ENCODE results near the gene PLD3.

PLD3 gene

GRCh38 chr19:40348125-40348913, at the start of gene PLD3, which contains the start of gene C19orf47:
TSS of gene PLD3 (plus strand) at chr19:40348695. CDS start at chr19:40366484, 17,789 bp downstream.
TSS of gene C19orf47 (minus strand) at chr19:40348397. CDS start at chr19:40341857, 6,540 bp downstream.
- H3K9me3 ChIP-seq (ENCODE audit: control insufficient read depth, low read length) = no peaks in the 10 kb centered on the region
- no peaks in the 10 kb centered on the region for H3K27me3 ChIP-seq (ENCODE audit: control insufficient read depth, insufficient read depth, low read length)
- peaks cover 4% of the 10 kb centered on the region for H3K36me3 ChIP-seq (ENCODE audit: control insufficient read depth, insufficient read depth, low read length)
- peak within 1 kb of the TSS; percentile 80 for H3K4me3 ChIP-seq (ENCODE audit: low read length)
- H3K9ac ChIP-seq (ENCODE audit: low read length) = peak within 1 kb of the TSS; percentile 84
- H3K4me1 ChIP-seq (ENCODE audit: control insufficient read depth, insufficient read depth, low read length) = peaks cover 5% of the 10 kb centered on the region

GRCh38 chr19:40300668-40301067, 47.8 kb upstream of the PLD3 start:
- H3K9ac ChIP-seq (ENCODE audit: low read length) = no peak overlapping the region
- no peaks in the 10 kb centered on the region for H3K36me3 ChIP-seq (ENCODE audit: control insufficient read depth, insufficient read depth, low read length)
- no peak overlapping the region for H3K4me3 ChIP-seq (ENCODE audit: low read length)
- H3K4me1 ChIP-seq (ENCODE audit: control insufficient read depth, insufficient read depth, low read length) = no peaks in the 10 kb centered on the region
- no peaks in the 10 kb centered on the region for H3K27me3 ChIP-seq (ENCODE audit: control insufficient read depth, insufficient read depth, low read length)
- no peaks in the 10 kb centered on the region for H3K9me3 ChIP-seq (ENCODE audit: control insufficient read depth, low read length)

- no peak overlapping the region for H3K9ac ChIP-seq (ENCODE audit: low read length)
- H3K27me3 ChIP-seq (ENCODE audit: control insufficient read depth, insufficient read depth, low read length) = no peaks in the 10 kb centered on the region
- H3K36me3 ChIP-seq (ENCODE audit: control insufficient read depth, insufficient read depth, low read length) = no peaks in the 10 kb centered on the region
- no peaks in the 10 kb centered on the region for H3K4me1 ChIP-seq (ENCODE audit: control insufficient read depth, insufficient read depth, low read length)
- no peak overlapping the region for H3K4me3 ChIP-seq (ENCODE audit: low read length)
- no peaks in the 10 kb centered on the region for H3K9me3 ChIP-seq (ENCODE audit: control insufficient read depth, low read length)
Observed at GRCh38 chr19:40302224-40303011, 46.1 kb upstream of the PLD3 start.

- Histone ChIP-seq H3K9ac (ENCODE audit: low read length) (no peak overlapping the region), H3K9me3 (ENCODE audit: control insufficient read depth, low read length) (no peaks in the 10 kb centered on the region), H3K36me3 (ENCODE audit: control insufficient read depth, insufficient read depth, low read length) (no peaks in the 10 kb centered on the region), H3K4me1 (ENCODE audit: control insufficient read depth, insufficient read depth, low read length) (no peaks in the 10 kb centered on the region), H3K27me3 (ENCODE audit: control insufficient read depth, insufficient read depth, low read length) (no peaks in the 10 kb centered on the region), H3K4me3 (ENCODE audit: low read length) (no peak overlapping the region)
Observed at GRCh38 chr19:40303765-40304164, 44.7 kb upstream of the PLD3 start.

GRCh38 chr19:40304306-40304705, 44.2 kb upstream of the PLD3 start:
- no peaks in the 10 kb centered on the region for H3K27me3 ChIP-seq (ENCODE audit: control insufficient read depth, insufficient read depth, low read length)
- H3K4me3 ChIP-seq (ENCODE audit: low read length) = no peak overlapping the region
- no peak overlapping the region for H3K9ac ChIP-seq (ENCODE audit: low read length)
- H3K9me3 ChIP-seq (ENCODE audit: control insufficient read depth, low read length) = no peaks in the 10 kb centered on the region
- no peaks in the 10 kb centered on the region for H3K36me3 ChIP-seq (ENCODE audit: control insufficient read depth, insufficient read depth, low read length)
- H3K4me1 ChIP-seq (ENCODE audit: control insufficient read depth, insufficient read depth, low read length) = no peaks in the 10 kb centered on the region

- Histone ChIP-seq H3K9ac (ENCODE audit: low read length) (no peak overlapping the region), H3K4me3 (ENCODE audit: low read length) (no peak overlapping the region), H3K27me3 (ENCODE audit: control insufficient read depth, insufficient read depth, low read length) (no peaks in the 10 kb centered on the region), H3K9me3 (ENCODE audit: control insufficient read depth, low read length) (no peaks in the 10 kb centered on the region), H3K36me3 (ENCODE audit: control insufficient read depth, insufficient read depth, low read length) (no peaks in the 10 kb centered on the region), H3K4me1 (ENCODE audit: control insufficient read depth, insufficient read depth, low read length) (no peaks in the 10 kb centered on the region)
Observed at GRCh38 chr19:40305403-40305802, 43.1 kb upstream of the PLD3 start.

GRCh38 chr19:40309666-40310065, 38.8 kb upstream of the PLD3 start:
- no peaks in the 10 kb centered on the region for H3K9me3 ChIP-seq (ENCODE audit: control insufficient read depth, low read length)
- no peak overlapping the region for H3K4me3 ChIP-seq (ENCODE audit: low read length)
- H3K4me1 ChIP-seq (ENCODE audit: control insufficient read depth, insufficient read depth, low read length) = no peaks in the 10 kb centered on the region
- no peak overlapping the region for H3K9ac ChIP-seq (ENCODE audit: low read length)
- H3K36me3 ChIP-seq (ENCODE audit: control insufficient read depth, insufficient read depth, low read length) = no peaks in the 10 kb centered on the region
- H3K27me3 ChIP-seq (ENCODE audit: control insufficient read depth, insufficient read depth, low read length) = no peaks in the 10 kb centered on the region

- no peaks in the 10 kb centered on the region for H3K36me3 ChIP-seq (ENCODE audit: control insufficient read depth, insufficient read depth, low read length)
Observed at GRCh38 chr19:40312533-40312932, 36.0 kb upstream of the PLD3 start.

GRCh38 chr19:40313229-40313983, 35.1 kb upstream of the PLD3 start:
- no peak overlapping the region for H3K9ac ChIP-seq (ENCODE audit: low read length)
- no peaks in the 10 kb centered on the region for H3K4me1 ChIP-seq (ENCODE audit: control insufficient read depth, insufficient read depth, low read length)
- H3K36me3 ChIP-seq (ENCODE audit: control insufficient read depth, insufficient read depth, low read length) = no peaks in the 10 kb centered on the region
- no peaks in the 10 kb centered on the region for H3K9me3 ChIP-seq (ENCODE audit: control insufficient read depth, low read length)
- H3K27me3 ChIP-seq (ENCODE audit: control insufficient read depth, insufficient read depth, low read length) = no peaks in the 10 kb centered on the region
- H3K4me3 ChIP-seq (ENCODE audit: low read length) = no peak overlapping the region

More at GRCh38 chr19:40312533-40312932, 36.0 kb upstream of the PLD3 start:
- Histone ChIP-seq H3K4me1 (ENCODE audit: control insufficient read depth, insufficient read depth, low read length) (no peaks in the 10 kb centered on the region), H3K9me3 (ENCODE audit: control insufficient read depth, low read length) (no peaks in the 10 kb centered on the region), H3K4me3 (ENCODE audit: low read length) (no peak overlapping the region), H3K27me3 (ENCODE audit: control insufficient read depth, insufficient read depth, low read length) (no peaks in the 10 kb centered on the region), H3K9ac (ENCODE audit: low read length) (no peak overlapping the region)

- Histone ChIP-seq H3K9ac (ENCODE audit: low read length) (no peak overlapping the region), H3K9me3 (ENCODE audit: control insufficient read depth, low read length) (no peaks in the 10 kb centered on the region), H3K27me3 (ENCODE audit: control insufficient read depth, insufficient read depth, low read length) (no peaks in the 10 kb centered on the region), H3K4me3 (ENCODE audit: low read length) (no peak overlapping the region), H3K4me1 (ENCODE audit: control insufficient read depth, insufficient read depth, low read length) (no peaks in the 10 kb centered on the region), H3K36me3 (ENCODE audit: control insufficient read depth, insufficient read depth, low read length) (no peaks in the 10 kb centered on the region)
Observed at GRCh38 chr19:40314656-40315055, 33.8 kb upstream of the PLD3 start.

- Histone ChIP-seq H3K4me1 (ENCODE audit: control insufficient read depth, insufficient read depth, low read length) (no peaks in the 10 kb centered on the region), H3K9ac (ENCODE audit: low read length) (no peak overlapping the region), H3K27me3 (ENCODE audit: control insufficient read depth, insufficient read depth, low read length) (no peaks in the 10 kb centered on the region)
Observed at GRCh38 chr19:40315812-40316470, 32.6 kb upstream of the PLD3 start.

More at GRCh38 chr19:40315812-40316470, 32.6 kb upstream of the PLD3 start:
- H3K9me3 ChIP-seq (ENCODE audit: control insufficient read depth, low read length) = no peaks in the 10 kb centered on the region
- H3K4me3 ChIP-seq (ENCODE audit: low read length) = no peak overlapping the region
- H3K36me3 ChIP-seq (ENCODE audit: control insufficient read depth, insufficient read depth, low read length) = no peaks in the 10 kb centered on the region

Measured in mucosa of stomach (tissue), 1 donor.